Trophoblast cell (in vitro differentiated cells and primary cell): Measurements from ENCODE around the gene MYO7A.

Experiments used
- DNase-seq, 2 donors: peaks; one replicate each; pipeline ENCODE4 v3.0.0-alpha.2; 2016
- H2AFZ ChIP-seq: 2 replicates; pipeline ENCODE4 v1.6.1; 2013; ENCODE audit warnings: low read length, moderate library complexity, mild to moderate bottlenecking; ENCODE audit not compliant: insufficient read depth, poor library complexity
- H2AK5ac ChIP-seq: 2 replicates; pipeline ENCODE4 v1.6.1; 2013; ENCODE audit warnings: mild to moderate bottlenecking, low read length
- H2BK120ac ChIP-seq: 2 replicates; pipeline ENCODE4 v1.6.1; 2013; ENCODE audit warnings: low read length, mild to moderate bottlenecking, moderate library complexity; ENCODE audit not compliant: insufficient read depth, poor library complexity
- H2BK12ac ChIP-seq: 2 replicates; pipeline ENCODE4 v1.6.1; 2013; ENCODE audit warnings: mild to moderate bottlenecking, low read length, moderate library complexity
- H2BK5ac ChIP-seq: 2 replicates; pipeline ENCODE4 v1.6.1; 2013; ENCODE audit warnings: low read length, low read depth, moderate library complexity, mild to moderate bottlenecking; ENCODE audit not compliant: poor library complexity
- H3K14ac ChIP-seq: 2 replicates; pipeline ENCODE4 v1.6.1; 2013; ENCODE audit warnings: mild to moderate bottlenecking, low read length
- H3K18ac ChIP-seq: 2 replicates; pipeline ENCODE4 v1.6.1; 2013; ENCODE audit warnings: mild to moderate bottlenecking, low read length
- H3K23ac ChIP-seq: 2 replicates; pipeline ENCODE4 v1.6.1; 2013; ENCODE audit warnings: low read length
- H3K27ac ChIP-seq: 2 replicates; pipeline ENCODE4 v1.5.1; 2013; ENCODE audit warnings: low read depth, mild to moderate bottlenecking, inconsistent platforms, low read length, moderate library complexity
- H3K27me3 ChIP-seq: 2 replicates; pipeline ENCODE4 v1.6.1; 2013; ENCODE audit warnings: inconsistent platforms, mild to moderate bottlenecking, low read length, moderate library complexity; ENCODE audit not compliant: insufficient read depth
- H3K36me3 ChIP-seq, 2 experiments: 1 replicate in 1 of 2; 2 replicates in 1 of 2; pipeline ENCODE4 v1.6.1; 2013; ENCODE audit warnings: low read length in 2 of 2, mild to moderate bottlenecking in 2 of 2, moderate library complexity in 1 of 2; ENCODE audit not compliant: insufficient read depth in 2 of 2, control insufficient read depth in 1 of 2
- H3K4ac ChIP-seq: 2 replicates; pipeline ENCODE4 v1.6.1; 2013; ENCODE audit warnings: low read depth, mild to moderate bottlenecking, low read length, moderate library complexity
- H3K4me1 ChIP-seq, 2 experiments: 1 replicate in 1 of 2; 2 replicates in 1 of 2; pipeline ENCODE4 v1.6.1; 2013; ENCODE audit warnings: low read length in 2 of 2, mild to moderate bottlenecking in 2 of 2, moderate library complexity in 1 of 2; ENCODE audit not compliant: insufficient read depth in 2 of 2, control insufficient read depth in 1 of 2
- H3K4me2 ChIP-seq: 2 replicates; pipeline ENCODE4 v1.6.1; 2013; ENCODE audit warnings: inconsistent platforms, mild to moderate bottlenecking, low read length, moderate library complexity
- H3K4me3 ChIP-seq: 2 replicates; pipeline ENCODE4 v1.5.1; 2013; ENCODE audit warnings: mild to moderate bottlenecking, low read depth, low read length, inconsistent platforms
- H3K79me1 ChIP-seq: one replicate; pipeline ENCODE4 v1.6.1; 2013; ENCODE audit warnings: low read length
- H3K79me2 ChIP-seq: 2 replicates; pipeline ENCODE4 v1.6.1; 2013; ENCODE audit warnings: low read length, mild to moderate bottlenecking; ENCODE audit not compliant: control insufficient read depth, insufficient read depth, poor library complexity
- H3K9ac ChIP-seq: 2 replicates; pipeline ENCODE4 v1.6.1; 2013; ENCODE audit warnings: mild to moderate bottlenecking, low read length
- H3K9me3 ChIP-seq: 2 replicates; pipeline ENCODE4 v1.6.1; 2013; ENCODE audit warnings: low read depth, mild to moderate bottlenecking, control low read depth, inconsistent platforms, low read length; ENCODE audit not compliant: insufficient read depth
- H4K12ac ChIP-seq: 2 replicates; pipeline ENCODE4 v1.6.1; 2013; ENCODE audit warnings: low read depth, mild to moderate bottlenecking, low read length, moderate library complexity
- H4K8ac ChIP-seq: 2 replicates; pipeline ENCODE4 v1.6.1; 2013; ENCODE audit warnings: low read depth, mild to moderate bottlenecking, low read length, moderate library complexity
- H4K91ac ChIP-seq: one replicate; pipeline ENCODE4 v1.6.1; 2013; ENCODE audit warnings: low read depth, mild to moderate bottlenecking, low read length, moderate library complexity
- WGBS: extraction: QIAGEN DNeasy Blood & Tissue Kit; methylation state at CpG from one replicate; pipeline ENCODE4 v1.1.7; 2013; ENCODE audit warnings: missing lambda C conversion rate; ENCODE audit not compliant: insufficient read length, insufficient coverage; ENCODE audit errors: extremely low coverage; 5-methylcytosine and 5-hydroxymethylcytosine counted together

The MYO7A gene

GRCh38 chr11:77181226-77181625 is 53.2 kb downstream of the MYO7A start:
- H4K8ac ChIP-seq = no peak overlapping the region
- no CpG with 5 or more reads among the region's 11 CpGs for WGBS
- no peak overlapping the region for H3K9ac ChIP-seq
- H4K91ac ChIP-seq = no peak overlapping the region
- no peaks in the 10 kb centered on the region for H3K36me3 ChIP-seq
- H4K12ac ChIP-seq = no peak overlapping the region
- no peak overlapping the region for H2AFZ ChIP-seq
- no peak overlapping the region for H3K18ac ChIP-seq
- H3K27me3 ChIP-seq = no peaks in the 10 kb centered on the region
- H3K79me2 ChIP-seq = no peaks in the 10 kb centered on the region
- no peak overlapping the region for H3K4me2 ChIP-seq
- H3K9me3 ChIP-seq = peaks cover 5% of the 10 kb centered on the region
- H3K79me1 ChIP-seq = no peaks in the 10 kb centered on the region
- no peak overlapping the region for H3K14ac ChIP-seq
- no peak overlapping the region for H2AK5ac ChIP-seq
- no peak overlapping the region for H3K23ac ChIP-seq
- no peaks in the 10 kb centered on the region for H3K4me1 ChIP-seq
- H3K4ac ChIP-seq = no peak overlapping the region
- H2BK12ac ChIP-seq = no peak overlapping the region
- H2BK120ac ChIP-seq = no peak overlapping the region
- H3K27ac ChIP-seq = no peak overlapping the region
- no peak overlapping the region for H3K4me3 ChIP-seq
- no peak for DNase-seq
- H2BK5ac ChIP-seq = no peak overlapping the region

- H3K4me3 ChIP-seq = no peak overlapping the region
- H3K9me3 ChIP-seq = peaks cover 5% of the 10 kb centered on the region
- H4K8ac ChIP-seq = no peak overlapping the region
- H3K27me3 ChIP-seq = no peaks in the 10 kb centered on the region
- H4K91ac ChIP-seq = no peak overlapping the region
- no peak overlapping the region for H3K27ac ChIP-seq
- H3K4ac ChIP-seq = no peak overlapping the region
- H3K4me1 ChIP-seq = no peaks in the 10 kb centered on the region
- no peak overlapping the region for H2AK5ac ChIP-seq
- H3K18ac ChIP-seq = no peak overlapping the region
- H3K9ac ChIP-seq = no peak overlapping the region
- no peak overlapping the region for H3K23ac ChIP-seq
- DNase-seq = no peak
- H2BK5ac ChIP-seq = no peak overlapping the region
- H2BK120ac ChIP-seq = no peak overlapping the region
- no peak overlapping the region for H3K14ac ChIP-seq
- H4K12ac ChIP-seq = no peak overlapping the region
- H3K4me2 ChIP-seq = no peak overlapping the region
- H2AFZ ChIP-seq = no peak overlapping the region
- H3K79me2 ChIP-seq = no peaks in the 10 kb centered on the region
- H3K36me3 ChIP-seq = no peaks in the 10 kb centered on the region
- H3K79me1 ChIP-seq = no peaks in the 10 kb centered on the region
- H2BK12ac ChIP-seq = no peak overlapping the region
- no CpG with 5 or more reads among the region's 22 CpGs for WGBS
These were observed 53.9 kb downstream of the MYO7A start for GRCh38 chr11:77181799-77182541.

GRCh38 chr11:77182542-77183430 is 54.7 kb downstream of the MYO7A start:
- Histone ChIP-seq H2AK5ac (no peak overlapping the region), H4K12ac (no peak overlapping the region), H3K27me3 (no peaks in the 10 kb centered on the region), H3K4me2 (no peak overlapping the region), H2BK5ac (no peak overlapping the region), H3K4ac (no peak overlapping the region), H2AFZ (no peak overlapping the region), H3K9ac (no peak overlapping the region), H3K36me3 (no peaks in the 10 kb centered on the region), H3K27ac (no peak overlapping the region), H2BK12ac (no peak overlapping the region), H3K23ac (no peak overlapping the region), H3K9me3 (peaks cover 3% of the 10 kb centered on the region), H4K91ac (no peak overlapping the region), H3K4me3 (no peak overlapping the region), H3K79me2 (no peaks in the 10 kb centered on the region), H3K79me1 (no peaks in the 10 kb centered on the region), H3K18ac (no peak overlapping the region), H2BK120ac (no peak overlapping the region), H3K14ac (no peak overlapping the region), H4K8ac (no peak overlapping the region), H3K4me1 (no peaks in the 10 kb centered on the region)
- WGBS = no CpG with 5 or more reads among the region's 21 CpGs
- no peak for DNase-seq

GRCh38 chr11:77183431-77183984 is 55.5 kb downstream of the MYO7A start:
- no peak overlapping the region for H4K12ac ChIP-seq
- no peaks in the 10 kb centered on the region for H3K36me3 ChIP-seq
- H3K23ac ChIP-seq = no peak overlapping the region
- H2AK5ac ChIP-seq = no peak overlapping the region
- H2BK5ac ChIP-seq = no peak overlapping the region
- no peaks in the 10 kb centered on the region for H3K79me2 ChIP-seq
- no peaks in the 10 kb centered on the region for H3K27me3 ChIP-seq
- no peak overlapping the region for H4K8ac ChIP-seq
- no peak overlapping the region for H2BK120ac ChIP-seq
- no CpG with 5 or more reads among the region's 4 CpGs for WGBS
- DNase-seq = no peak
- no peak overlapping the region for H2BK12ac ChIP-seq
- no peak overlapping the region for H3K18ac ChIP-seq
- H3K14ac ChIP-seq = no peak overlapping the region
- no peak overlapping the region for H3K9ac ChIP-seq
- no peak overlapping the region for H2AFZ ChIP-seq
- H3K4ac ChIP-seq = no peak overlapping the region
- no peak overlapping the region for H3K27ac ChIP-seq
- H4K91ac ChIP-seq = no peak overlapping the region
- H3K4me3 ChIP-seq = no peak overlapping the region
- H3K4me1 ChIP-seq = no peaks in the 10 kb centered on the region
- no peaks in the 10 kb centered on the region for H3K79me1 ChIP-seq
- H3K4me2 ChIP-seq = no peak overlapping the region
- H3K9me3 ChIP-seq = peaks cover 3% of the 10 kb centered on the region
